COLO668 (cell line): Measurements from ENCODE around the gene VPS13A.

Source experiments
- DNase-seq: peaks from one replicate; lab custom pipeline; 2025; ENCODE audit not compliant: unreplicated experiment; lab: John Stamatoyannopoulos, UW

VPS13A gene

GRCh38 chr9:77454663-77455062 is 277.3 kb downstream of the VPS13A start:
- DNase-seq, result no peak

DNA sequence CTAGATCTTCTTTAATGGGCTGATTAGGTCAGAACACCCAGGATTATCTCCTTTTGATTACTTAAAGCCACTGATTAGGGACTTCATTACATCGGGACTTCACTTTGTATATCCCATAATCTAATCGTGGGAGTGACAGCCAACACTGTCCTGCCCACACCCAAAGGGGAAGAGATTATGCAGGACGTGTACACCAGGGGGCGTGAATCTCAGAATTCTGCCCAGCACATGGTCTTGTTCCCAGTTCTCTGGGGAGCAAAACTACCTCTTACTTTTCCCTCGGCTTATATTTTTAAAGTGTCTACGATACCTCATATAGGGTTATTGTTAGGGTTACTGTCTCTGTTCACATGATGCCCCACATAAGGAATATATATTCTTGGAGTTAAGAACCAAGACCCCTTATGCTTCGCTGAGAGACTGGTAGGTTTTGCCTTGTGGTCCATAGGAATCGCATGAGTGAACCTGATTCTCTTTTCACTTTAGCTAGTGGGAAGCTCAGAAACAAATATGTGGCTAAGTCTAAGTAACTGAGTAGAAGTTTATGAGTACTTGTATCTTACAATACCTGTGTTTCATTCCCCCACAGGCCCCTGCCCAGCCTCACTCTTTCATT is 278.1 kb downstream of the VPS13A start:
- DNase-seq, result peak; percentile 43

DNA sequence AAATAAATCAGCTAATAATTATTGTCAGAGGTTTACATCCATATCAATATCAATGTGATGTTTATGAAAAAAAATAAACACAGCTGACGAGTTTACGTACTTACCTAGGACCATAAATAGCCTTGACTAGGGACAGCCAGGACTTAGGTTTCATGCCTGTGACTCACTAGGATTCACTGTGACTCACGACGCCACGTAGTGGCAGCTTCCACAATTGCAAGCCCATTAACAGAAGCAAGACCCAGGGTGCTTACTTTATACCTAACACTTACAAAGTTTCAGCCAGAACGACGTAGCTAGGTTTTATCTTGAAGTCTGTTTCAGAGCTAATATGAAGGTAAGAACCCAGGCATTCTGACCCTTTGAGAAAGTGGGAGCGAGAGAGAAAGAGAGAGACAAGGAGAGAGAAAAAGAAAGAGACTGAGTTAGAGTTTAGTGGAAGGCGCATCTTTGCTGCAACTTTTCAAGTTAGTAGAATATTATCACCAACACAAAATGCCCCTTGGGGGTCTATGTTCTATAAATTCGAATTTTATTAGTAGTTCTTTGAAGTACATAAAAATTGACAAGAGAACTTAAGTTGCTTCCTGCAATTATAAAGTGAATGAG is 279.6 kb downstream of the VPS13A start:
- peak; percentile 87 for DNase-seq

DNA sequence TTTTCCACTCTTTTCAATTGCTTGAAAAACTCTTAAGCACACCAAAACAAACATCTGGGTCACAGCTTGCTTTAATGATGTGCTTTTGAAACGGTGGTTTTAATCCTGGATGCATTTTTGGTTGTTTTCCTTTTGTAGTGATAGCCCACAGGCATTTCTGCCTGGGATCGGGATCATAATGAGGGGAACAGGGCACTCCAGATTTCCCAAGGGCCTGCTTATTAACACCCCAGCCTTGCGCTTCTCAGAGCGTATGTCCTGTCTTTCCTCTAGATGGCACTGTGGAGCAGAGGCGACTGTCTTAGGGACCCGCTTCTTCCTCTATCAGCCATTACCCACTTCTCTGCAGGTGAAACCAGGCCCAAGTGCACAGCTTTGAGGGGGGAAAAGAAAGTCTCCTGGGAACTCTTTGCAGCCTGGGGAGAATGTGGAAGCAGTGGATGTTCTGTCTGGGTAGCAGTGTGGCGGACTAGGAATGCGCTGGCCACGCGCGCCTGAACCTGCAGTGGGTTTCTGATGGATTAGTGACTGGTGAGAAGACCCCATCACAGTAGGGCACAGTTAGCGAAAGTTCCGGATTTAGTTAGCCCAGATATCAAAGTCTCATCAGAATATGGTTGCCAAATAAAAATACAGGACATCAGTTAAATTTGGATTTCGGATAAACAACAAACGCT is 280.7 kb downstream of the VPS13A start:
- DNase-seq, result peak; percentile 47

DNA sequence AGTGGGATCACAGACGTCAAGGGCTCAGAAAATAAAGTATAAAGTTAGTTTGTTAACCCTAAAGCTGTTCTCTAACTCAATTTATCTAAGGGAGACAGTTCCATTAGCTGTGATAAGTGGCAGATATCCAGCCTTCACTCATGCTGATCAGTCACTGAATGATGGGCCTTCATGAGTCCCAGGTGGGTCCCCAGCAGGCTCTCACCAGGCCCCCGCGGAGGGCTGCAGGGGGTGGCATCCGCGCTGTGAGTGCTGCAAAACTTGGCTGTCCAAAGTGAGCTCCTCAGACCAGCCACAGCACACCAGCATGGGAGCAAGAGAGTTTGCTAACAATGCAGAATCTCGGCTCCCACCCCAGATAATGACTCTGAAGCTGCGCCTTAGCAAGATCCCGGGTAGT is 283.6 kb downstream of the VPS13A start:
- DNase-seq, result no peak

- no peak for DNase-seq
These were observed 284.7 kb downstream of the VPS13A start for GRCh38 chr9:77462066-77462465.

GRCh38 chr9:77463151-77463550 is 285.8 kb downstream of the VPS13A start:
- no peak for DNase-seq

DNA sequence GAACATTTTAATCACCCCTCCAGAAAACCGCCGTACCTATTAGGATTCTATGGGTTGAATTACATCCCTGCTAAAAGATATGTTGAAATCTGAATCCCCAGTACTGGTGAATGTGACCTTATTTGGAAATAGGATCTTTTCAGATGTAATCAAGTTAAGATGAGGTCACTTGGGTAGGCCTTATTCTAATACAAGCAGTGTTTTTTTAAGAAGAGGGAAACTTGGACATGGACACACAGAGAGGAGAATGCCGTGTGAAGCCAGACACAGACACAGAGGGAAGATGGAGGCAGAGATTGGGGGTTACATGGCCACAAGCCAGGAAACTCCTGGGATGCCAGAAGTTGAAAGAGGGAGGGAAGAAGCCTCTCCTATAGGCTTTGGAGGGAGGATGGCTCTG is 287.3 kb downstream of the VPS13A start:
- DNase-seq, result no peak

DNA sequence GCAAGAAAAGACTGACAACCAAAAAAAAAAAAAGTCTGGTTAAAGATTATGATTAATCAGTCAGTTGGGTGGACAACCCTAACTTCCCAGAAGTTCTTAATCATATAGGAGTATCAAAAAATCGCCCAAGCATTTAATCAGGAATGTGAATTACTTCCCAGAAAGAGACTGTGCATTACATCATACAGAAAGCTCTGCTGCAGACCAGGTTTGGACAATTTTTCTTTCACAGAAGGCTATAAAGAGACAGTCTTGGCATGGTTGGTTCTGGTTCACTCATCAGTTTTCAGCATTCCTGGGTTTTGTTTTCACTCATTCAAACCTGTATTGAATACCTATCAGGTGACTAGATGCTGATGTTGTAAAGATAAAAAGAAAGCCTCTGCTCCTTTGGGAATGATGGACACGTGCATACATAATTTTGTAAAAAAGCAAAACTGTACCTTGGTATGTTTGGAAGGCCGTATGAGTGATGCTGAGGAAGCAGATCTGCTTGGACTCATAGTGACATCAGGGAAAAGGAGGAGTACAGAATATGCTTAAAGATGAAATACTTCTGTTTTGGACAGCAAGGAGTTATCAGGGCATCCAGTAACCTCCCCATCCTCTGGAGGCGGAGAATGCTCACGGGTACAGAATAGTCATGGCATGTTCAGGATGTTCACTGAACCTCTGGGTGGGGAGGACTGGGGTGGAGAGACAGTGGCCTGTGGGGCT is 292.3 kb downstream of the VPS13A start:
- no peak for DNase-seq
